ENCODE data around the gene YWHAG. TPM values are rescaled to one million over a fixed set of nuclear protein-coding genes. Genes with fewer than 3 reads are reported as not detected.

Gene YWHAG
- total and polyA plus RNA-seq, 9 of the 15 experiments (the other 6 are each of a cell fraction or from before 2014, with no cell fraction given) = 30.4 to 246 (median 94.5) TPM

DNA sequence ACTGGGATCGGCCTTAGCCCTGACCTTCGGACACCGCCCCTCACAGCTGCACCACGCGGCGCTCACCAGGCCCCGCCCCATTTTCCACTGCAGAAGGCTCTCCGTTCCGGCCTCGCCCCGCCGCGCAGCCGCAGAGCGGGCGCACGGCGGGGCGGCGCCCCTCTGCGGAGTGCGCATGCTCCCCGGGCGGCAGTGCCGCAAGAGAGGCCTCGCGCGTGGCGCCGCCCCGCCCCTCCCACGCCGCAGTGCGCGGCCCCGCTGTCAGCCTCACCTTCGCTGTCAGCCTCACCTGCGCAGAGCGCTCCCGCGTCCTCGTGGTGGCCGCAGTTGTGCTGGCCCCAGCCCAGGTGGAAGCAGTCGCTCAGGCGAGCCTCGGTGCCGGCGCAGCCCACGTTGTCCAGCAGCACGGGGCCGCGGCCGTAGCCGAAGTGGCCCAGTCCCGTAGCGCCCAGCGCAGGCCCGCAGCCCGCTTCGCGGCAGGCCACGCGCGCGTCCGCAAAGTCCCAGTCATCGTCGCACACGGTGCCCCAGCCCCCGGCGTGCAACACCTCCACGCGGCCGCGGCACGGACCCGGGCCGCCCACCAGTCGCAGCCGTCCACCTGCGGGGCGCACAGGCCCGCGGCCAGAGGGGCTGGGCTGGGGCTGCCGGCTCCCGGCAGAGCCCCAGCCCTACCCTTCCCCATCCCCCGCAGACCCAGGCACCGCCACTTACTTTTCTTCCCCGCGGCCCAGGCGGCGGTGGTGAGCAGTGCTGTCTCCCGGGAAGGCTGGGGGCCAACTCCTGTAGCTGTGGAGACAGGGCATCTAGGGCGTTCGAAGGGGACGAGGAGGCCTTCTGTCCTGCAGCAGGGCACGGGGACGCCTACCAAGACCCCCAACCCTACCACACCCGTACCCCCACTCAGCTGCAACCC, 34.6 kb upstream of the YWHAG start (continued):
- TF ChIP-seq, protein P1, sequence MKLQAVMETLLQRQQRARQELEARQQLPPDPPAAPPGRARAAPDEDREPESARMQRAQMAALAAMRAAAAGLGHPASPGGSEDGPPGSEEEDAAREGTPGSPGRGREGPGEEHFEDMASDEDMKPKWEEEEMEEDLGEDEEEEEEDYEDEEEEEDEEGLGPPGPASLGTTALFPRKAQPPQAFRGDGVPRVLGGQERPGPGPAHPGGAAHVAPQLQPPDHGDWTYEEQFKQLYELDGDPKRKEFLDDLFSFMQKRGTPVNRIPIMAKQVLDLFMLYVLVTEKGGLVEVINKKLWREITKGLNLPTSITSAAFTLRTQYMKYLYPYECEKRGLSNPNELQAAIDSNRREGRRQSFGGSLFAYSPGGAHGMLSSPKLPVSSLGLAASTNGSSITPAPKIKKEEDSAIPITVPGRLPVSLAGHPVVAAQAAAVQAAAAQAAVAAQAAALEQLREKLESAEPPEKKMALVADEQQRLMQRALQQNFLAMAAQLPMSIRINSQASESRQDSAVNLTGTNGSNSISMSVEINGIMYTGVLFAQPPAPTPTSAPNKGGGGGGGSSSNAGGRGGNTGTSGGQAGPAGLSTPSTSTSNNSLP (IDR thresholded peaks at IDR 0.05; ENCODE audit: borderline replicate concordance, low read depth, low read length) = 0 out of 2 replicates have a peak, but pooled peaks have one; percentile 25
- TF ChIP-seq ETV6 (IDR thresholded peaks at IDR 0.05; ENCODE audit: borderline replicate concordance in 1 of 2, low read depth in 2 of 2, low read length in 1 of 2) = peak in 1 of 2 experiments; percentile 33; a peak in 1 of 4 replicates
- TF ChIP-seq ETV6 (CRISPR knock-in tag; IDR thresholded peaks at IDR 0.05; ENCODE audit: borderline replicate concordance) = peak; percentile 68; the same call in 1 of the 2 replicates
- TF ChIP-seq BCL6 (CRISPR knock-in tag; IDR thresholded peaks at IDR 0.05) = no peak
- TF ChIP-seq MYNN (IDR thresholded peaks at IDR 0.05) = no peak
- TF ChIP-seq MYNN (CRISPR knock-in tag; IDR thresholded peaks at IDR 0.05) = no peak
- TF ChIP-seq ZFPM2 (CRISPR knock-in tag; IDR thresholded peaks at IDR 0.05) = peak; percentile 37; the same call in 1 of the 2 replicates
- no peak for TF ChIP-seq ZNF316 (IDR thresholded peaks at IDR 0.05)
- no peak for TF ChIP-seq JUND (IDR thresholded peaks at IDR 0.05; ENCODE audit: borderline replicate concordance, low read depth, low read length)
- peak; percentile 7; the same call in 1 of the 3 replicates for TF ChIP-seq JUND (tag; IDR thresholded peaks at IDR 0.05; ENCODE audit: borderline replicate concordance, low read depth, low read length)
- TF ChIP-seq, protein P2, sequence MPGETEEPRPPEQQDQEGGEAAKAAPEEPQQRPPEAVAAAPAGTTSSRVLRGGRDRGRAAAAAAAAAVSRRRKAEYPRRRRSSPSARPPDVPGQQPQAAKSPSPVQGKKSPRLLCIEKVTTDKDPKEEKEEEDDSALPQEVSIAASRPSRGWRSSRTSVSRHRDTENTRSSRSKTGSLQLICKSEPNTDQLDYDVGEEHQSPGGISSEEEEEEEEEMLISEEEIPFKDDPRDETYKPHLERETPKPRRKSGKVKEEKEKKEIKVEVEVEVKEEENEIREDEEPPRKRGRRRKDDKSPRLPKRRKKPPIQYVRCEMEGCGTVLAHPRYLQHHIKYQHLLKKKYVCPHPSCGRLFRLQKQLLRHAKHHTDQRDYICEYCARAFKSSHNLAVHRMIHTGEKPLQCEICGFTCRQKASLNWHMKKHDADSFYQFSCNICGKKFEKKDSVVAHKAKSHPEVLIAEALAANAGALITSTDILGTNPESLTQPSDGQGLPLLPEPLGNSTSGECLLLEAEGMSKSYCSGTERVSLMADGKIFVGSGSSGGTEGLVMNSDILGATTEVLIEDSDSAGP (CRISPR knock-in tag; IDR thresholded peaks at IDR 0.05) = peak; percentile 71; the same call in 1 of the 2 replicates
- TF ChIP-seq ZNF263 (CRISPR knock-in tag; IDR thresholded peaks at IDR 0.05; ENCODE audit: borderline replicate concordance) = peak; percentile 59; the same call in 1 of the 2 replicates
- peak; percentile 95 for TF ChIP-seq NR3C1 (CRISPR knock-in tag; IDR thresholded peaks at IDR 0.05)
- TF ChIP-seq SLC30A9 (CRISPR knock-in tag; IDR thresholded peaks at IDR 0.05) = 0 out of 2 replicates have a peak, but pooled peaks have one; percentile 46
- peak; percentile 76; the same call in 1 of the 2 replicates for TF ChIP-seq GATAD2A (IDR thresholded peaks at IDR 0.05)
- no peak for TF ChIP-seq TAF15 (IDR thresholded peaks at IDR 0.05; ENCODE audit: low read depth, low read length)
- no peak for TF ChIP-seq POLR2B (IDR thresholded peaks at IDR 0.05; ENCODE audit: low read depth, partially characterized antibody)
- TF ChIP-seq HEY1 (CRISPR knock-in tag; IDR thresholded peaks at IDR 0.05; ENCODE audit: borderline replicate concordance) = no peak
- TF ChIP-seq ZNF76 (CRISPR knock-in tag; IDR thresholded peaks at IDR 0.05; ENCODE audit: borderline replicate concordance) = peak; percentile 92
- TF ChIP-seq, protein P3, sequence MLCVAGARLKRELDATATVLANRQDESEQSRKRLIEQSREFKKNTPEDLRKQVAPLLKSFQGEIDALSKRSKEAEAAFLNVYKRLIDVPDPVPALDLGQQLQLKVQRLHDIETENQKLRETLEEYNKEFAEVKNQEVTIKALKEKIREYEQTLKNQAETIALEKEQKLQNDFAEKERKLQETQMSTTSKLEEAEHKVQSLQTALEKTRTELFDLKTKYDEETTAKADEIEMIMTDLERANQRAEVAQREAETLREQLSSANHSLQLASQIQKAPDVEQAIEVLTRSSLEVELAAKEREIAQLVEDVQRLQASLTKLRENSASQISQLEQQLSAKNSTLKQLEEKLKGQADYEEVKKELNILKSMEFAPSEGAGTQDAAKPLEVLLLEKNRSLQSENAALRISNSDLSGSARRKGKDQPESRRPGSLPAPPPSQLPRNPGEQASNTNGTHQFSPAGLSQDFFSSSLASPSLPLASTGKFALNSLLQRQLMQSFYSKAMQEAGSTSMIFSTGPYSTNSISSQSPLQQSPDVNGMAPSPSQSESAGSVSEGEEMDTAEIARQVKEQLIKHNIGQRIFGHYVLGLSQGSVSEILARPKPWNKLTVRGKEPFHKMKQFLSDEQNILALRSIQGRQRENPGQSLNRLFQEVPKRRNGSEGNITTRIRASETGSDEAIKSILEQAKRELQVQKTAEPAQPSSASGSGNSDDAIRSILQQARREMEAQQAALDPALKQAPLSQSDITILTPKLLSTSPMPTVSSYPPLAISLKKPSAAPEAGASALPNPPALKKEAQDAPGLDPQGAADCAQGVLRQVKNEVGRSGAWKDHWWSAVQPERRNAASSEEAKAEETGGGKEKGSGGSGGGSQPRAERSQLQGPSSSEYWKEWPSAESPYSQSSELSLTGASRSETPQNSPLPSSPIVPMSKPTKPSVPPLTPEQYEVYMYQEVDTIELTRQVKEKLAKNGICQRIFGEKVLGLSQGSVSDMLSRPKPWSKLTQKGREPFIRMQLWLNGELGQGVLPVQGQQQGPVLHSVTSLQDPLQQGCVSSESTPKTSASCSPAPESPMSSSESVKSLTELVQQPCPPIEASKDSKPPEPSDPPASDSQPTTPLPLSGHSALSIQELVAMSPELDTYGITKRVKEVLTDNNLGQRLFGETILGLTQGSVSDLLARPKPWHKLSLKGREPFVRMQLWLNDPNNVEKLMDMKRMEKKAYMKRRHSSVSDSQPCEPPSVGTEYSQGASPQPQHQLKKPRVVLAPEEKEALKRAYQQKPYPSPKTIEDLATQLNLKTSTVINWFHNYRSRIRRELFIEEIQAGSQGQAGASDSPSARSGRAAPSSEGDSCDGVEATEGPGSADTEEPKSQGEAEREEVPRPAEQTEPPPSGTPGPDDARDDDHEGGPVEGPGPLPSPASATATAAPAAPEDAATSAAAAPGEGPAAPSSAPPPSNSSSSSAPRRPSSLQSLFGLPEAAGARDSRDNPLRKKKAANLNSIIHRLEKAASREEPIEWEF (CRISPR knock-in tag; IDR thresholded peaks at IDR 0.05) = no peak; the same call in 1 of the 2 replicates
